Astrocyte of the cerebellum (primary cell): ENCODE measurements around the gene SERPINA1.
"Not testable (repeated sequence)": the region's sequence is repeated elsewhere in the genome, so short reads cannot be mapped to it uniquely, and the experiment has no call there.

ENCODE experiments used
- DNase-seq: peaks from one replicate; pipeline ENCODE4 v3.0.0-alpha.2; 2011; ENCODE audit warnings: low read depth
- H3K4me3 ChIP-seq: 2 replicates; pipeline ENCODE4 v1.5.1; 2011; ENCODE audit warnings: mild to moderate bottlenecking, low read depth, low read length, moderate library complexity
- in situ Hi-C: cut with HindIII; loops from 2 replicates; pipeline ENCODE4 v1.10.0; 2017; ENCODE audit warnings: low sequenced_read_pairs
- TF ChIP-seq, protein P1 (sequence below): IDR thresholded peaks from 2 replicates; pipeline ENCODE4 v1.5.1; 2012; ENCODE audit warnings: low read length, low read depth, moderate library complexity, mild to moderate bottlenecking; ENCODE audit errors: missing control alignments

The SERPINA1 gene

DNA sequence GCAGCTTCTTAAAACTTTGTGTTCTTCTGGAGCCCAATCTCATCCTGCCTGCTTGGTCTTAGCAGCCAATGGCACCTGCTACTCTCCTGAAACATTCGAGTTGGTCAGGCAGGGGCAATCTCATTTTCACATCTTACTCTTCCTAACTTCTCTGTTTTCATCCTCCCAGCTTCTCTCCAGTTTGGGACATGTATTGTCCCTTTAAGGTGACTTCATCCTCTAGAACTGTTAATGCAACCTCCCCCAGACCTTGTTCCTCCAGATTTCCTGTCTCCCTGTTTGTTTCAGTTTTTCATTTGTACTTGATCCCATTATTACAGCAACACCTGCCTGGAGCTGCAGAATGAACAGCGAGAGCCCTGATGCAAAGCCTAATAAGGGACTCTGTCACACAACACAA, 32.9 kb upstream of the SERPINA1 start:
- no peak overlapping the region for H3K4me3 ChIP-seq
- in situ Hi-C loops = no loop called here
- no peak for DNase-seq
- TF ChIP-seq, protein P1, sequence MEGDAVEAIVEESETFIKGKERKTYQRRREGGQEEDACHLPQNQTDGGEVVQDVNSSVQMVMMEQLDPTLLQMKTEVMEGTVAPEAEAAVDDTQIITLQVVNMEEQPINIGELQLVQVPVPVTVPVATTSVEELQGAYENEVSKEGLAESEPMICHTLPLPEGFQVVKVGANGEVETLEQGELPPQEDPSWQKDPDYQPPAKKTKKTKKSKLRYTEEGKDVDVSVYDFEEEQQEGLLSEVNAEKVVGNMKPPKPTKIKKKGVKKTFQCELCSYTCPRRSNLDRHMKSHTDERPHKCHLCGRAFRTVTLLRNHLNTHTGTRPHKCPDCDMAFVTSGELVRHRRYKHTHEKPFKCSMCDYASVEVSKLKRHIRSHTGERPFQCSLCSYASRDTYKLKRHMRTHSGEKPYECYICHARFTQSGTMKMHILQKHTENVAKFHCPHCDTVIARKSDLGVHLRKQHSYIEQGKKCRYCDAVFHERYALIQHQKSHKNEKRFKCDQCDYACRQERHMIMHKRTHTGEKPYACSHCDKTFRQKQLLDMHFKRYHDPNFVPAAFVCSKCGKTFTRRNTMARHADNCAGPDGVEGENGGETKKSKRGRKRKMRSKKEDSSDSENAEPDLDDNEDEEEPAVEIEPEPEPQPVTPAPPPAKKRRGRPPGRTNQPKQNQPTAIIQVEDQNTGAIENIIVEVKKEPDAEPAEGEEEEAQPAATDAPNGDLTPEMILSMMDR = no peak

DNA sequence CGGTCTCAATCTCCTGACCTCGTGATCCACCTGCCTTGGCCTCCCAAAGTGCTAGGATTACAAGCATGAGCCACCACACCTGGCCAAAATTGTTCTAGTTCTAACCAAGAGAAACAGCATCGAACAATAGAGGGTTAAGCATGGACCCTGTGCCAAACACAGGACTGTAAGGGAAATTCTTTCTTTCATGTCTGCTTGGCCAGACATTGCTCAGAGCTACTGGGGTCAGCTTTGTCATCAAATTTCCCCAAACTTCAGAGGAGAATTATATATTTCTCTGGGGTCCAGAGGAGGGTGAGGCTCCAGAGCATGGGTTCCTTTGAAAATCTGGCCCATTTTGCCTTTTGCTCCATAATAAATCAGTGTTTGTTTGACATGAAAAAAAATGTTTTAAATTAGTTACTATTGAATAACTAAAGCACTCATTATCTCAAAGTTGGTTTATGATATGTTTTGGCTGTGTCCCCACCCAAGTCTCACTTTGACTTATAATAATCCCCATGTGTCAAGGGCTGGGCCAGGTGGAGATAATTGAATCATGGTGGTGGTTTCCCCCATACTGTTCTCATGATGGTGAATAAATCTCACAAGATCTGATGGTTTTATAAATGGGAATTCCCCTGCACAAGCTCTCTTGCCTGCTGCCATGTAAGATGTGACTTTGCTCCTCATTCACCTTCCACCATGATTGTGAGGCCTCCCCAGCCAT, 29.2 kb upstream of the SERPINA1 start:
- in situ Hi-C loops, H3K4me3 ChIP-seq, DNase-seq: not testable (repeated sequence)

GRCh38 chr14:94412671-94413638, 24.6 kb upstream of the SERPINA1 start:
- in situ Hi-C loops = no loop called here
- DNase-seq = no peak
- TF ChIP-seq, protein P1 = no peak
- no peak overlapping the region for H3K4me3 ChIP-seq

DNA sequence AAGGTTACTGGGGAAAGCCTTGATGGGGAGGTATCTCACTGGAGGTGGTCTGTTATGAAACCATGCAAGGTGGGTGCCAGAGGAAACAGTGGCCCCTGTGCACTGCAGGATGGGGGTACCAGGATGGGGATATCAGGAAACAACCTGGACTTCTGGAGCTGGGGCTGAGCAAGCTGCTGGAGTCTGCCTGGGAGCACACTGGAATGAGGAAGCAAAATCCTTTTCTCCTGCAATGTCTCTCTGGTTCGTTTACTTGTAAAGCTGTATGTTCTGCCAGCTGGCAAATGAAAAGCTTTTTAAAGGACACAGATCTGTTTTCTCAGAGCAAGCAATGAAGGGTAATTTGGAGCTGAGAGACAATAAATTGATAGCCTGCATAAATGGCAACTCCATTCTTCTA, 23.2 kb upstream of the SERPINA1 start:
- in situ Hi-C loops = no loop called here
- TF ChIP-seq, protein P1 = no peak
- DNase-seq = no peak
- H3K4me3 ChIP-seq = no peak overlapping the region

DNA sequence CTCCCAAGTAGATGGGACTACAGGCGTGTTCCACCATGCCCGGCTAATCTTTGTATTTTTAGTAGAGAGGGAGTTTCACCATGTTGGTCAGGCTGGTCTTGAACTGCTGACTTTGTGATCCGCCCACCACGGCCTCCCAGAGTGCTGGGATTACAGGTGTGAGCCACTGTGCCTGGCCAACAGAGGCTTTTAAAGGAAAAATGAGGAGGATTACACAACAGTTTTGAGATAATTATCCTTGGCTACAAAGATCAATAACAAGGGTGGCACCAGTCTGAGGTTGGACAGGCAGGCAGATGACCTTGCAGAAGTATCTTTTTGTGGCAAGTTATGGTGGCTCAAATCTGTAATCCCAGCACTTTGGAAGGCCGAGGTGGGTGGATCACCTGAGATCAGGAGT, 21.0 kb upstream of the SERPINA1 start:
- in situ Hi-C loops, H3K4me3 ChIP-seq, DNase-seq: not testable (repeated sequence)

GRCh38 chr14:94408546-94409095, 20.2 kb upstream of the SERPINA1 start:
- no peak for DNase-seq
- TF ChIP-seq, protein P1 = no peak
- in situ Hi-C loops = no loop called here
- no peak overlapping the region for H3K4me3 ChIP-seq

DNA sequence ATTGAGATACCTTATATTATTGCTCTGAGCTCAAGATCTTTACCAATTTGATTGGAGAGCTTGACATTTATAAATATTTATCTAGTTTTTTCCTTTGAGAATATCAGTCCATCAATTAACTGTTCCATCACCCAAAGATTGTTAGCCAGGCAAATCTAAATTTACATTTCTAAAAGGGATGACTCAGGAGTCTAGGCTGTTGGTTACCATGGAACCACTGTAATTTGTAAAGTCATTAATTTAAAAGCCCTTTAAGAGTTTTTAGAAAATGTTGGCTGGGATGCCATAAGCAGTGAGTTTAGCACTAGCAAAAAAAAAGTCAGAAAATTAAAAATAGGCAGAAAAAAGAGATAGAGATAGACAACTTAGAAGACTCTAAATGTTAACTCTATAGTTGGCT, 19.5 kb upstream of the SERPINA1 start:
- in situ Hi-C loops = no loop called here
- TF ChIP-seq, protein P1 = no peak
- DNase-seq = no peak
- H3K4me3 ChIP-seq = no peak overlapping the region
